DMS53 (cell line): ENCODE measurements around the gene IP6K3.
A peak's percentile ranks its signal among the peaks of the same experiment; 100 is the strongest.

Source experiments
- DNase-seq: peaks from one replicate; lab custom pipeline; 2025; lab: John Stamatoyannopoulos, UW

The IP6K3 gene

GRCh38 chr6:33704215-33705066 lies 42.3 kb downstream of the IP6K3 start:
- DNase-seq: no peak

- DNase-seq: peak; percentile 82
These were observed 44.2 kb downstream of the IP6K3 start for GRCh38 chr6:33702345-33702977.

DNA sequence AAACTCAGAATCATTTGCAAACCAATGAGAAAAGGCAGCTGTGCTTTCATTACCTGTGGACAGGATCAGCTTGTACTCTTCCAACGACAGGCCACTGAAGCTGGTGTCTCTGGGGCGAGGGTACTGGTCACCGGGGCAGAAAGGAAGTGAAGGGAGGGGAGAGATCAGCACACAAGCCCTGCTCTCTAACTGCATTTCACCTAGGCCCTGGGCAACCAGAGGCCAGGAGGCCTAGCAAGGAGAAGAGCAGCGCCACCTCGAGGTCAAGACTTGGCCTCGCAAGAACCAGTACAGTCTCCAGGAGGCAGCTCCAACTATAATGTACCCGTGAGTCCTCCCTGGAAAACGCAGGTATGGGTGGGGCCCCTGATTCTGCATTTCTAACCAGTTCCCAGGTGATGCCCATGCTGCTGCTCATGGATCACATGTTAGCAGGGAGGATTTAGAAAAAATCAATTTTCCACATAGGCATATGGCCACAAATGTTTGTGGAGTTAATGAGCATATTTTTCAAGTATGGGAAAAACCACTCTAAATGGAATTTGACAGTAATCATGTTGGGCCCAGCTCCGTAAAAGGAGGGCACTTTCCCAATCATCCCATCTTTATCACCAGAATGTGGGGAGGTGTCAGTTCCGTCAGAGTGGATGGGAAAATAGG lies 46.2 kb downstream of the IP6K3 start:
- peak; percentile 89 for DNase-seq

GRCh38 chr6:33699739-33700138 lies 47.0 kb downstream of the IP6K3 start:
- no peak for DNase-seq

- DNase-seq: no peak
These were observed 47.6 kb downstream of the IP6K3 start for GRCh38 chr6:33699131-33699530.

- no peak for DNase-seq
These were observed 48.2 kb downstream of the IP6K3 start for GRCh38 chr6:33698494-33698893.

GRCh38 chr6:33697845-33698244 lies 48.9 kb downstream of the IP6K3 start:
- DNase-seq: no peak

- no peak for DNase-seq
These were observed 49.9 kb downstream of the IP6K3 start for GRCh38 chr6:33696548-33697518.

GRCh38 chr6:33696076-33696475 lies 50.6 kb downstream of the IP6K3 start:
- DNase-seq: no peak

GRCh38 chr6:33695451-33695887 lies 51.2 kb downstream of the IP6K3 start:
- no peak for DNase-seq

DNA sequence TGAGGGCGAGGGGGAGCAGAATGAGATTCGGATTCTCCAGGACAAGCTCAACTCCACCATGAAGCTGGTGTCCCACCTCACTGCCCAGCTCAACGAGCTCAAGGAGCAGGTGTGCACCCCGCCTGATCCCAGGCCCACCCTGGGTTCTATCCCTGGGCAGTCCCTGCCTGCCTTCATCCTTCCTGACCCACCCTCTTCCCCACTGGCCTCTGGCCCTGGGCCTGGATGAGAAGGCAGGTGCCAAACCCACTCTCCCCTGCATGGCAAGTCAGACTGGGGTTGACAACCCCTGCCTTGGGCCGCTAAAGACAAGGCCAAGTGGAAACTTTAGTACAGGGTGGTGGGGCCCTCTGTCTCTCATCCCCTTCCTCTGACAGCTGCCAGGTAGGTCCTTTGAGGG lies 51.7 kb downstream of the IP6K3 start:
- DNase-seq: no peak

DNA sequence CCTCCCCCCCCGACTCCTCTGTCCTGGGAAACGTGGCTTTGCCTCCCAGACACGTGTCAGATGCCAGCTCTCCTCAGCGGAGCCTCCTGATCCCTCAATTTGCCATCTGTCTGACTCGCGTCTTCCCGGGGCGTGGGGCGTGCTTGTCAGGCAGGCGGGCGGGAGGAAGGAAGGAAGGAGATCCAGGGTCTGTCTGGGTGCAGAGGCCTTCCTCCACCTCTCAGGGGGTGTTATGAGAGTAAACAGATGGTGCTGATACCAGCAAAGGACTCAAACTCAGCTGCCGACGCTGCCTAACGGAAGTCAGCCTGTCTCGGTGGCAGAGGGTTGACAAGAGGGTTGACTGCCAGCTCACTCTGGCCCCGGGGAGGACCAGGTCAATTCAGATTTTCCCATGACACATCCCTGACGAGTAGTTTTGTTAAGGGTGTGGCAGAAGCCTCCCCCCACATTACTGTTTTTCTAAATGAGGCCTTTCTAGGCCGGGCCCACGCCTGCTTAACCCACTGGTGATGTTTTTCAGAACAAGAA lies 52.2 kb downstream of the IP6K3 start:
- peak; percentile 54 for DNase-seq

GRCh38 chr6:33693186-33694105 lies 53.3 kb downstream of the IP6K3 start:
- peak; percentile 29 for DNase-seq

DNA sequence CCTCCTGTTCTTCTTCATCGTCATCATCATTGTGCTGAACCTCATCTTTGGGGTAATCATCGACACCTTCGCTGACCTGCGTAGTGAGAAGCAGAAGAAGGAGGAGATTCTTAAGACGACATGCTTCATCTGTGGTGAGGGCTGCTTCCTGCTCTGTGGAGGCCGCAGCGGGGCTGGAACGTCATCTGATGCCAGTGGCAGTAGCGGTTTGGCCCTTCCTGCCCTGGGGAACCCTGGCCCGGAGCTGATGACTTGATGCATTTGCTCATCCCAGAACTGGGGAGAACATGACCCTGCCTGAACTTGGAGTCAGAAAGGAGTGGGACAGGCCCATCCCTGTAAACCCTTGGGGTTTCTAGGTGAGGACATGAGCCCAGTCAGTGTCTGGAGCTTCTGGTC lies 53.9 kb downstream of the IP6K3 start:
- no peak for DNase-seq

GRCh38 chr6:33692078-33692759 lies 54.5 kb downstream of the IP6K3 start:
- no peak for DNase-seq

DNA sequence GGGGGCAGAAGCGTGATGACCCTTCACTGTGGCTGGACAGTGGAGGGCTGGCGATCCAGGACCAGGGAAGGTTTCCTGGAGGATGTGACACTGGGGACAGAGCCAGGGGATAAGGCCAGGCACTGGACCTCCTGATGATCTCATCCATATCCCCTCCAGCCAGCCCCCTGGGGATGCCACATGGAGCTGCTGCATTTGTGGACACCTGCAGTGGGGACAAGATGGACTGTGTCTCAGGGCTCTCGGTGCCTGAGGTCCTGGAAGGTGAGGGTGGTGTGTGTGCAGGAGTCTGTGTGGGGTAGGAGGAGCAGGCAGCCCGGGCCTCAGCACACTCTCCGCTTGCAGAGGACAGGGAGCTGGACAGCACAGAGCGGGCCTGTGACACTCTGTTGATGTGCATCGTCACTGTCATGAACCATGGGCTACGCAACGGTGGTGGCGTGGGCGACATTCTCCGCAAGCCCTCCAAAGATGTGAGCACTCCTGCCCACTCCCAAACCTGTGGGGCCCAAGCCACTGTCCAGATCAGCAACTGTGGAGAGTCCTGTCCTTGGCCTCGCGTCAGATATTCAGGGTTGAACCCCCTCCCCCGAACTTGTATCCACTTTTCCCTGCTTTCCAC lies 55.1 kb downstream of the IP6K3 start:
- no peak for DNase-seq

DNA sequence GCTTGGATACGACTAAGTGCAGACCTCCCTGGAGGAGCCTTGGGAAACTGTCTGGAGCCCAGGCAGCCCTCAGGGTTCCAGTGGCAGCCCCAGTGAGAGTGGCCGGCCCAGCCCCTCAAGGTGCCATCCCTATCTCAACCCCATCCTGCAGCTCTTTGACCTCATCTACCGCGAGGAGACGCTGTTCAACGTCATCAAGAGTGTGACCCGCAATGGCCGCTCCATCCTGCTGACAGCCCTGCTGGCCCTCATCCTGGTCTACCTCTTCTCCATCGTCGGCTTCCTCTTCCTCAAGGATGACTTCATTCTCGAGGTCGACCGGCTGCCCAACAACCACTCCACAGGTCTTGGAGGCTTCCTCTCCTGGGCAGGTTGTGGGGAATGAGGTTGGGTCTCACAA lies 55.9 kb downstream of the IP6K3 start:
- DNase-seq: no peak

DNA sequence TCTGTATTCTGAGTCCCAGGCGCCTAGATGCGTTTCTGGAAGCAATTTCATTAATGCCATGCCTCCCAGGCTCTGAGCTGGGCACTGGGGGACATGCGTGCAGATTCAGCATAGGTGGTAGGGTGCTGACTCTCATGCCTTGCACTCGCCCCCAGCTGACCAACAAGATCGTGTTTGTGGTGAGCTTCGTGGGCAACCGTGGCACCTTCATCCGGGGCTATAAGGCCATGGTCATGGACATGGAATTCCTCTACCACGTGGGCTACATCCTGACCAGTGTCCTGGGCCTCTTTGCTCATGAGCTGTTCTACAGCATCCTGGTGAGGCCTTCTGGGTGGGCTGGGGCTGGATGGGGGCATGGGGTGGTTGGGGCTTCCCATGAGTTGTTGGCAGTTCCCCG lies 56.8 kb downstream of the IP6K3 start:
- DNase-seq: no peak

GRCh38 chr6:33689148-33689494 lies 57.6 kb downstream of the IP6K3 start:
- DNase-seq: no peak
